Measurements from ENCODE around the gene MGLL. TPM values are rescaled to one million over a fixed set of nuclear protein-coding genes. Genes with fewer than 3 reads are reported as not detected.

MGLL gene
- total and polyA plus RNA-seq, 8 donors = 3.3 to 11.4 (median 6.6) TPM

- no peaks in the 10 kb centered on the region for H3K4me1 ChIP-seq
- FAIRE-seq (no peak), DNase-seq (peak in 1 of 6 donors; percentile 30), ATAC-seq (peak in 1 of 4 donors; percentile 22)
- no peak overlapping the region for H3K27ac ChIP-seq
- intact Hi-C loops (cut with DNase I) = no loop called here
- no peaks in the 10 kb centered on the region for H3K36me3 ChIP-seq
- WGBS, 2 donors = 81 to 82% methylated on average over 17 of the region's 17 CpGs
- TF ChIP-seq, protein P1, sequence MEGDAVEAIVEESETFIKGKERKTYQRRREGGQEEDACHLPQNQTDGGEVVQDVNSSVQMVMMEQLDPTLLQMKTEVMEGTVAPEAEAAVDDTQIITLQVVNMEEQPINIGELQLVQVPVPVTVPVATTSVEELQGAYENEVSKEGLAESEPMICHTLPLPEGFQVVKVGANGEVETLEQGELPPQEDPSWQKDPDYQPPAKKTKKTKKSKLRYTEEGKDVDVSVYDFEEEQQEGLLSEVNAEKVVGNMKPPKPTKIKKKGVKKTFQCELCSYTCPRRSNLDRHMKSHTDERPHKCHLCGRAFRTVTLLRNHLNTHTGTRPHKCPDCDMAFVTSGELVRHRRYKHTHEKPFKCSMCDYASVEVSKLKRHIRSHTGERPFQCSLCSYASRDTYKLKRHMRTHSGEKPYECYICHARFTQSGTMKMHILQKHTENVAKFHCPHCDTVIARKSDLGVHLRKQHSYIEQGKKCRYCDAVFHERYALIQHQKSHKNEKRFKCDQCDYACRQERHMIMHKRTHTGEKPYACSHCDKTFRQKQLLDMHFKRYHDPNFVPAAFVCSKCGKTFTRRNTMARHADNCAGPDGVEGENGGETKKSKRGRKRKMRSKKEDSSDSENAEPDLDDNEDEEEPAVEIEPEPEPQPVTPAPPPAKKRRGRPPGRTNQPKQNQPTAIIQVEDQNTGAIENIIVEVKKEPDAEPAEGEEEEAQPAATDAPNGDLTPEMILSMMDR (IDR thresholded peaks at IDR 0.05) = no peak
- no peaks in the 10 kb centered on the region for H3K9me3 ChIP-seq
- H3K27me3 ChIP-seq = no peaks in the 10 kb centered on the region
- H3K4me3 ChIP-seq = no peak overlapping the region
Observed at GRCh38 chr3:127720985-127721935, 101.1 kb downstream of the MGLL start.

DNA sequence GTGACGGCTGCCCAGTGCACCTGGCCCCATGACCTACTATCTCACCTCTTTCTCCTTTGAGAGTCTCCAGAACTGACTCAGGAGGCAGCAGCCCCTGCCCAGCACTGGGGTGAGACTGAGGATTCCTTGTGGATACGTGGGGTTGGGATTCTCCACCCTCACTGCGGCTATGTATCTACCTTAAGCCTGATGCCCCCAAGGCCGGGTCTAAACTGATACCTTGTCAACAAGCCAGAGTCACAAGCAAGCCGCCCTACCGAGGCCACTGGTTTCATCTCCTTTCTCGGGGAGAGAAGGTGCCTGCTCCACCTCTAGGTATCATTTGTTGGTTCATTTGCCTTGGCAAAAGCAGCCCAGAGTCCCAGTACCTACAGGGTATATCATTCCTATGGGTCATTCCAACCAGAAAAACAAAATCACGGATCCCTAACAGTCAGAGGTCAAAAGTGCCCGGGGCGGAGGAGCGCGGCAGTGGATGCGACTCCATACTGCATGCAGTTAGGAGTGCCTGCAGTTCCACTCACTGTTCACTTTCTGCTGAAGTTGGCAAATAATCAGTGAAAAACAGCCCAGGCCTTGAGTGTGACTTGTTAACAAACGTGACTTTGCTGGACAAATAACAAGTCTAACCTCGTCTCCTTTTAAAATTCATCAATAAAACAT lies 102.0 kb downstream of the MGLL start:
- DNase-seq (no peak), FAIRE-seq (no peak), ATAC-seq (no peak)

DNA sequence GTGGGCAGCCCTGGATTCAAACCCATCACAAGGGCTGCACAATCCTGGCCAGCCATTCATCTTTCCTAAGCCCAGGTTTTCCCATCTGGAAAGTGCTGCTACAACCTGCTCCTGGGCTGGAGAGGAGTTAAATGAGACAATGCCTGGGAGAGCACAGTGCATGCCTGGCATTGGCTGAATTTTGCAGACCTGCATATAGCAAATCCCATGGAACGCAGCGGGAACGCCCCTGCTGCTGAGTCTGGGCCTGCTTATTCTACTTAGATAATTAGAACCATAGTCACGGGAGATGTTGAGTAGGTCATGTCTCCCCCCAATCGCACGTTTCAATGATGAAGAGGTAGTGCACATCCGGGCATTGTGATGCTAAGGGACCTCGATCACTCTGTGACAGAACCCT lies 102.9 kb downstream of the MGLL start:
- Histone ChIP-seq H3K9me3 (no peaks in the 10 kb centered on the region), H3K27me3 (no peaks in the 10 kb centered on the region), H3K36me3 (no peaks in the 10 kb centered on the region), H3K4me3 (no peak overlapping the region), H3K4me1 (no peaks in the 10 kb centered on the region), H3K27ac (no peak overlapping the region)
- DNase-seq = no peak
- FAIRE-seq = no peak
- no peak for ATAC-seq
- TF ChIP-seq, protein P1 (IDR thresholded peaks at IDR 0.05) = no peak
- 92 to 93% methylated on average over 8 of the region's 8 CpGs for WGBS, 2 donors
- intact Hi-C loops (cut with DNase I) = no loop called here

More for the DNA sequence above, 102.0 kb downstream of the MGLL start:
- WGBS, 2 donors = 82 to 85% methylated on average over 15 of the region's 15 CpGs
- Histone ChIP-seq H3K4me1 (no peaks in the 10 kb centered on the region), H3K27me3 (no peaks in the 10 kb centered on the region), H3K4me3 (no peak overlapping the region), H3K27ac (no peak overlapping the region), H3K9me3 (no peaks in the 10 kb centered on the region), H3K36me3 (no peaks in the 10 kb centered on the region)
- TF ChIP-seq, protein P1 (IDR thresholded peaks at IDR 0.05) = no peak
- intact Hi-C loops (cut with DNase I) = no loop called here

GRCh38 chr3:127718916-127719290 lies 103.4 kb downstream of the MGLL start:
- Histone ChIP-seq H3K36me3 (no peaks in the 10 kb centered on the region), H3K27me3 (no peaks in the 10 kb centered on the region), H3K4me1 (no peaks in the 10 kb centered on the region), H3K4me3 (no peak overlapping the region), H3K9me3 (no peaks in the 10 kb centered on the region), H3K27ac (no peak overlapping the region)
- WGBS, 2 donors = 46 to 51% methylated on average over 3 of the region's 3 CpGs
- no peak for DNase-seq
- no peak for ATAC-seq
- TF ChIP-seq, protein P1 (IDR thresholded peaks at IDR 0.05) = no peak
- FAIRE-seq = no peak
- intact Hi-C loops (cut with DNase I) = no loop called here

Measured in pancreas (tissue), 10 donors.